CD4-positive, alpha-beta T cell treated with Interferon alpha-2 for 1 hour (primary cell): Measurements from ENCODE around the gene ZNF492.
"Not testable (repeated sequence)": the region's sequence is repeated elsewhere in the genome, so short reads cannot be mapped to it uniquely, and the experiment has no call there.

Source experiments
- DNase-seq, 2 donors: peaks; one replicate each; pipeline ENCODE4 v3.0.0-alpha.2; 2020 to 2022

Gene ZNF492

DNA sequence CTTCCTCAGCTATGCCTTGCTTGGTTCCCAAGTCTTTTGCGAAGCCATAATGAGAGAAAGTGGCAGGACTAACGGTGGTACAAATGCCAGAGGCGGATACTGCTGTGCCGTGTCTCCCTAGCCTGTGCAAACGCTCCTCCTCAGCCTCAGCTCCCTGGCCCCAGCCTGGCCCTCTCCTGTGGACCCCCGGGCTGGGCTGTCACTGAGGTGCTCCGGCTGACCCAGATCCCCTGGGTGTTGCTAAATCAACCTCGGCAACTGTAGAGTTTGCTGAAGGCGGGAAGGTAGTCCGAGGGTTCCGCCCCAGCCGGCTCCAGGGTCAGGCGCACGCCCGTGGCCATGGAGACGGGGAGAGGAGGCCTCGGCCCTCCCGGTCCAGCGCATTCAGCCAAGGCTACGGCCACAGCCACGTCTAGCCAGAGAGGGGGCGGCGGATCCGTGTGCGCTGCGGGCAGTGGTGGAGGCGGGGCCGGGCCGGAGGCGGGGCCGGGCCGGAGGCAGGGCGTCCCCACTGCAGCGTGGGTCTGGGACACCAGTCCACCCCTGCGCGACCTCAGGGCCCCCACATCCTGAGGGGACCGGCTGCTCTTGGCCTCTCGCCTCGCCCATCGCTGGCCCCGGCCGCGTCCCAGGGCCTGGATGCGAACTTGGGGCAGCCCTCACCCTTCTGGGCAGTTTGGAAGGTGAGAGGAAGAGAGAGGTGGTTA, 16.4 kb upstream of the ZNF492 start:
- no peak for DNase-seq

- DNase-seq = no peak
These were observed 14.8 kb upstream of the ZNF492 start for GRCh38 chr19:22619371-22619770.

DNA sequence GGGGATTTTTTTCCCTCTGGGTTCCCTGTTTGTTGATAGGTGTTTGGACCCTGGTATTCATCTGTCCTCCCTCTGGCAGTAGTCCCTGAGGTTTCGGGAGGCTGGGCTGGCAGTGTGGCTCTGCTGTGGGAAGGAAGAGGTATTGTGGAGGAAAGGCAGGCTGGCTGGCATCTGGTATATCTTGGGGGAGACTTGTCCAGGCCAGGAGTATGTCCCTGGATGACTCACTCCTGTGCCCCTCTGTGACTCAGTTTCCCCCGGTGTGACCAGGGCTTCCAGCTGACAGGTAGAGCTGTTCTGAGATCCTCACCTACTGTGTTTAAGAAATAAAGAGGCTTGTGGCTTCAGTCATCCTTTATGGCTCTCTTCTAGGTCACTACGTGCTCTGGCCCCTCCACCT, 14.2 kb upstream of the ZNF492 start:
- DNase-seq = no peak

GRCh38 chr19:22620401-22620800, 13.7 kb upstream of the ZNF492 start:
- DNase-seq = no peak

- no peak for DNase-seq
These were observed 13.2 kb upstream of the ZNF492 start for GRCh38 chr19:22620912-22621311.

GRCh38 chr19:22622020-22622419, 12.1 kb upstream of the ZNF492 start:
- DNase-seq = no peak

- no peak for DNase-seq
These were observed 11.0 kb upstream of the ZNF492 start for GRCh38 chr19:22622901-22623840.

- no peak for DNase-seq
These were observed 10.3 kb upstream of the ZNF492 start for GRCh38 chr19:22623841-22624221.

DNA sequence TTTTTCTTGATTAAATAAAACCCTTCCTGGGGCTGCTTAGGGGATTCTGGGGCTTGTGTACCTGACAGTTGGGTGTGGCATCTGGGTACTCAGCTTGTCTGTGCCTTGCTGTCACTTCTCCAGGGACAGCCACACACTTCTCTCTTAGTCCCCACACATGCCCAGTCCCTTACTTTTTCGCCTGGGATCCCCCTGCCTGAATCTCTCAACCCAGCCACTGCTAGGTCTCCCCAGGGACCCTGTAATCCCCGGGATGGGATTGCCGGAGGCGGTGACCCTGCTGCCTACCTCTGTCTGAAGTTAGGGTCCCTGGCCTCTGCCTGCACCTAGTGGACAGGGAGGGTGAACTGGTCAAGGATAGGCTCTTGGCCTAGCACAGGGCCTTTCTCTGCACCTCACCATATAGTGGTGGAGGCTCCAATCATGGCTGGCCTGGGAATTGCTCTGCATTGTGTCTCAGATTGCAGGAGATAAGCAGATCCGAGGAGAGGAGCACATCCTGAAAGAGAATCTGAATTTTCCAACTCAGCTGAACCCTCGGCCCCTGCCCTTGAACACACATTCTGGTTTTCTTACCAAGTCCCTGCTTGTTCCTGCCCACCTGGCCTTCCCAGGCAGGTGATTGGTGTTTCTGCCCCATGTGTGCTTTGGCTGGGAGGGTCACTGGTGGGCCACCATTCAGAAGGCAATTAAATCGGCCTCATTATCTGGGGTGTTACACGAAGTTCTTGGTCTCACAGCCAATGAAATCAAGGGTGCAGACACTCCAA, 8.7 kb upstream of the ZNF492 start:
- DNase-seq = no peak

DNA sequence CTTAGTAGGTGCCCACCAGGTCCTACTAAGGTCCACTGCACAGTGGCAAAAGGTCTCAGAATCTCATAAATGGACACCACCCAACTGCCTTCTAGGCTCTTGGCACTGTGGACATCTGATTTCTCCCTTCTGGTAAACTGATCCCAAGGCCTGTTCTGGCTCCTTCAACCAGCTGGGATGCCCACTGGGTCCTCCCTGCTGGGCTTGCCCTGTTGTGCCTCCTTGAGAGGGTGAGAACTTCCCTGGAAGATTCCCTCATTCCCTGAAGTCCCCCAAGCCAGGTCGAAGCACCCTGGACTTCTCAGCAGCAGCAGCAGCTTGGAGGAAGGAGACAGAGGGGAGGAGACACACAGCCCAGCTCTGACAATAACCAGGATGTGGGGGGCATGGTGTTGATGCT, 6.6 kb upstream of the ZNF492 start:
- no peak for DNase-seq

DNA sequence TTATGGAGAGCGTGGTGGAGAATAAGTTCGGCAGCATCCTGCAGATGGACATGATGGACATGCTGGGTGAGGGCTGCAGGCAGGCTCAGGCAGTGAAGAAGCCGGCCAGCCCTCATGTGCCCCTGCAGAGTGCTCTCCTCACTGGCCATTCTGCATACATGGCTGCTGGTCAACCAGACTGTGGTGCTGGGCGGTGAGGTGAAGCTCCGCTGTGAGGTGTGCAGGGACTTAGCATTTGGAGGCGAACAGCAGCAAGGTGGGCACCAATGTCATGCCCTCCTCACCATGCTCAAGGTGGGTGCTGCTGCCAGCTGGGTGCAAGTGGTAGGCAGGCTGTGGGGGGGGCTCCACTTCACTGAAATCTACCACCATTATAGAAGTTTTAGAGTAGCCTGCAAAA, 5.7 kb upstream of the ZNF492 start:
- no peak for DNase-seq

- no peak for DNase-seq
These were observed 315 bp downstream of the ZNF492 start for GRCh38 chr19:22634450-22634827.

GRCh38 chr19:22685493-22685892, 51.4 kb downstream of the ZNF492 start:
- DNase-seq = not testable (repeated sequence)

DNA sequence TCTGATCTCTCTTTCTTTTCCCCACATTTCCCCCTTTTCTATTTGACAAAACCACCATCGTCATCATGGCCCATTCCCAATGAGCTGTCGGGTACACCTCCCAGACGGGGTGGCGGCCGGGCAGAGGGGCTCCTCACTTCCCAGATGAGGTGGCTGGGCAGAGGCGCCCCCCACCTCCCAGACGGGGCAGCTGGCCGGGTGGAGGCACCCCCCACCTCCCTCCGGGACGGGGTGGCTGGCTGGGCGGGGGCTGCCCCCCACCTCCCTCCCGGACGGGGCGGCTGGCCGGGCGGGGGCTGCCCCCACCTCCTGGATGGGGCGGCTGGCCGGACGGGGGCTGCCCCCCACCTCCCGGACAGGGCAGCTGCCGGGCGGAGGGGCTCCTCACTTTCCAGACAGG, 68.5 kb downstream of the ZNF492 start:
- not testable (repeated sequence) for DNase-seq

- not testable (repeated sequence) for DNase-seq
These were observed 69.0 kb downstream of the ZNF492 start for GRCh38 chr19:22703096-22703495.

DNA sequence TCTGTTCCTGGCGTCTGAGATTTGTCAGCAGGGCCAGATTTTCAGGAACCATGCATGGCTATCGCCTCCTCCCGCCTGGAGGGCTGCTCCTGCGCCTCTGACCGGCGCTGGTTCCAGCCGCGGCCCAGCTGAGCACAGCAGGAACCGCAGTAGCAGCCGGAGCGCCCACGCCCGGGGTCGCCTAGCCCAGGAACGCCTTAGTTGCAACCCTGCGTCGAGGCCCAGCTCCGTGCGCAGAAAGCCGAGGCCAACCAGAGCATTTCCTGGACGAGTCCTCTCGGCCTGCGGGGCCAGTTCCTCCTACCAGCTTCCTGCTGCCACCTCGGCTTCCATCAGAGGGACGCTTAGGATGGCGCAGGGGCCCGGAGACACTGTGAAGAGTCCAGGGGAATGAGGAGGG, 74.9 kb downstream of the ZNF492 start:
- no peak for DNase-seq
